GM18868 (cell line): Measurements from ENCODE around the gene KIAA0232.

Source experiments
- ATAC-seq: cut with Tn5 transposase; IDR thresholded peaks from one replicate; pipeline ENCODE4 v1.9.1; 2021; ENCODE audit warnings: mild to moderate bottlenecking, moderate library complexity; ENCODE audit not compliant: unreplicated experiment

The KIAA0232 gene

DNA sequence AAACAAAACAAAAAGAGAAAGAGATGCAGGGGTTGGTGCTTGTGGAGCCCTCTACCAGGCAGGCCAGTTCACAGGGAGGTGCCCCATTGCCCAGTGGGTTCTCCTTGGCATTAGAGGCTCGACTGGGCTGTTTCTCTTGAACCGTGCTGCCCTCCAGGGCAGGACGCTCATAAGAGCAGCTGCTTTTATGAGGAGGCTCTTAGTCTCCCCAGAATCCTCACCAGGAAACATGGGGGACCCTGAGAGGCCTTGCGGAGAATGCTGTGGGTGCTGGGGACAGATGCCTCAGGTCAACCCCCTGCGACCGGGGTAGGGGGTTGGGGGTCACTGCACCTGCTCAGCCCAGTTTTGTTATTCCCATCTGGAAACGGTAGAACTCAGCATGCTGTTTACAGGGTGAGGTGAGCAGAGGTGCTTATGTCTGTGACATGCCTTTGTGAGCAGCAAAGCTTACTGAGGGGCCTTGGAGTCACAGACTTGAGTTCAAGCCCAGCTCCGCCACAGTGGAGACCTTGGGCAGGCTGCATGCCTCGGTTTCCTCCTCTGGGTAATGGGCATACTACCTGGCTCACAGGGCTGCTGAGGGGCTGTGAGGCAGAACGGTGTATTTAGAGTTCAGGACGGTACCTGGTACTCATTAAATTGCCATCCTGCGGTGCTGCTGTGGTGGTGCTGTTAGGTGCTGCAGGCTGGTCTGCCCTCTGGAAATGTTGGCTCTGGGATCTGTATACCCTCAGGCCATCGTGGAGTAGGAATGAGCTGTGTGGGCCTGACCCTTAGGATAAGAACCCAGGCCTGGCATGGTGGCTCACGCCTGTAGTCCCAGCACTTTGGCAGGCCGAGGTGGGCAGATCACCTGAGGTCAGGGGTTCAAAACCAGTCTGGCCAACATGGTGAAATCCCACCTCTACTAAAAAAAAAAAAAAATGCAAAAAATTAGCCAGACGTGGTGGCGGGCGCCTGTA lies 132.8 kb downstream of the KIAA0232 start:
- no peak for ATAC-seq

DNA sequence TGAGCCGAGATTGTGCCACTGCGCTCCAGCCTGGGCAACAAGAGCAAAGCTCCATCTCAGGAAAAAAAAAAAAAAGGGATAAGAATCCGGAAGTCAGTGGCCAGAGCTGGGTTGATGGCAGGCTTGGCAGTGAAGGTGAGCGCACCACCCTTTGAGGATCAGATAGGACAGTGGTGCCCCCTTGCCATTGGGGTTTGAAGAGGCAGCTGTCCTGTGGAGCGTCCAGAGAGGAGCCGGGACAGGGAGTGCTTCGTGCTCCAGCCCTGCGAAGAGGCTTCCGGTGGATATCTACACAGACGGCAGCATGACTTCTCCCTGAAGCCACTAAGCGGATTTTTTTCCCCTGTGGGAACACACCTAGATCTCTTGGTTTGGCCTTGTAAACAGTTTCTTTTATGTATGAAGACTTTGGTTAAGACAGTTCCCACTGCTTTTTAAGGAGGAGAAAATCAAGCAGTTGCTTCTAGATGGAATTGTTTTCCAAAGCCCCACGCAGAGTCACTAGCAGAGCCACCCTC lies 133.6 kb downstream of the KIAA0232 start:
- no peak for ATAC-seq

DNA sequence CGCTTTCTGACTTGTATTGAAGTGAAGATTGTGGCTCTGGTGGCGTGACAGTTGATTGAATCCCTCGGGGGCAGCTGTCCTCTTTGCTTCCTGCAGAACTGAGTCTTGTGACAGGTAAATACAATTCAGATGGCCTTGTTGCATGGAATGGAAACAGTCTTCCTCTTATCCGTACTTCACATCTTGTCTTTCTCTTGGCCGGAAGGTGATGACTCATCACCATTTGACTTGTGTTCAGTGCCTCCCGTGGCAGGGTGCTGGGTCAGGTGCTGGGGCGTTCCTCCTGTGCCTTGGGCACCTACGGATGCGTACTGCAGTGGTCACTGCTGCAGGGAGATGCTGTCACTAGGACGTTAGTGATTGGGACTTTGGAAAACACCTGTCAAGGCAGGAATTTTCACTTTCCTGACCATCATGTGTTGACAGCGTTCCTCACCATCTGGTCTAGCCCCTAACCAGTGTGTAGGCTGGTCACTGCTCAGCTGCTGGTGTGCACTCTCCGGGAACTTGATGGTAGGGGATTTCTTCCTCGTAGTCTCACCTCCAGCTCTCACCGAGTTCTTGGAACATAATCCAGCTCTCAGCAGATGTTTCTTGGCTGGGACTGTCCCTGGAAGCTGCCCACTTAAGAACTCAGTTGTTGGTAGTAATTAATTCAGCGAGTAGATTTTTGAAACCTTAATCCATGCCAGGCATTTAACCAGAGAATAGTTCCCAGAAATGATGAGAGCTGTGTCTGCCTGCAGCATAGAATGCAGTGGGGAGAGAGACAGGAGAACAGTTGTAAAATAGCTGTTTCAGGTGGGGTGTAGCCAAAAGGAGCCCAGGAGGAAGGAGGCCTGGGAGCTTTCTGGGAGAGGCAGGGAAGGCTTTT lies 134.3 kb downstream of the KIAA0232 start:
- ATAC-seq = no peak

- ATAC-seq = peak; percentile 90
These were observed 135.1 kb downstream of the KIAA0232 start for GRCh38 chr4:6917461-6918271.

GRCh38 chr4:6918338-6918737 lies 135.8 kb downstream of the KIAA0232 start:
- no peak for ATAC-seq

- no peak for ATAC-seq
These were observed 137.6 kb downstream of the KIAA0232 start for GRCh38 chr4:6920171-6920570.

GRCh38 chr4:6923507-6923906 lies 141.0 kb downstream of the KIAA0232 start:
- ATAC-seq = no peak

DNA sequence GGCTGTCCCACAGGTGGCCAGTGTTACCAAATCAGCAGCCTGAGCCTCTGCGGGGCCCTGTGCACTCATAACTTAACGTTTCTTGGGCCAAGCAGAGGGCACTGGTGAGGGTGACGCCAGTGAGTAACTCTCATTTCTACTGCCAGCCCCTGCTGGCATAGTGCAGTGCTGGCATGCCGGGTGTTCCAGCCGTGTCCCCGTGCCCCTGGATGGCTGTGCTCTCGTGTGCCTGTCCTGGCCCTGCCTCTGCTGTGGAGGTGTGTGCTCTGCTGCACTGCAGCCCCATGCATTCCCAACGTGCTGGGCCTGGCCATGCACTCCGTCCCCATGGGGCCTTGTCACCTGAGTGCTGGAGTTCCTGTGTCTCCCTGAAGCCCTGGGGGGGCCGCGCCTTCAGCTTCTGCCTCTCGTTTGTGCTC lies 141.8 kb downstream of the KIAA0232 start:
- ATAC-seq = no peak

- ATAC-seq = no peak
These were observed 142.9 kb downstream of the KIAA0232 start for GRCh38 chr4:6925357-6925836.

DNA sequence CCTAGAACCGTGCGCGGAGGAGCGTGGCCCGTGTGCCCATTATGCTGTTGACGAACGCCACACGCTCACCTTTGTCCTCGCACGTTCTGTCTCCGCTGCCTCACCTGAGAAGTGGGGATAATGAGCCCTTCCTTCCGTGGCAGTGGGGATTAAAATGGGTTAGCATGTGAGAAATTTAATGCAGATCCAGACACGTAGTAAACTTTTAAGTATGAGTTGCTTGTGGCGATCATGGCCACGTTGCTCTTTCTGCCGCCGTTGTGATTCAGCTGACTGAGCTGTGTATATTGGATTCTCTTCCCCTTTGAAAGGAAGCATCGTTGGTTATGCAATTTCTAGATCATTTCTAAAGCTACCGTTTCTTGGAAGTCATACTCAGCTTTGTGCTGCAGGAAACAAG lies 143.6 kb downstream of the KIAA0232 start:
- ATAC-seq = no peak

GRCh38 chr4:6926681-6927478 lies 144.4 kb downstream of the KIAA0232 start:
- ATAC-seq = no peak

GRCh38 chr4:6928081-6928480 lies 145.6 kb downstream of the KIAA0232 start:
- no peak for ATAC-seq

GRCh38 chr4:6929339-6929811 lies 146.8 kb downstream of the KIAA0232 start:
- no peak for ATAC-seq

GRCh38 chr4:6929812-6930464 lies 147.4 kb downstream of the KIAA0232 start:
- no peak for ATAC-seq

DNA sequence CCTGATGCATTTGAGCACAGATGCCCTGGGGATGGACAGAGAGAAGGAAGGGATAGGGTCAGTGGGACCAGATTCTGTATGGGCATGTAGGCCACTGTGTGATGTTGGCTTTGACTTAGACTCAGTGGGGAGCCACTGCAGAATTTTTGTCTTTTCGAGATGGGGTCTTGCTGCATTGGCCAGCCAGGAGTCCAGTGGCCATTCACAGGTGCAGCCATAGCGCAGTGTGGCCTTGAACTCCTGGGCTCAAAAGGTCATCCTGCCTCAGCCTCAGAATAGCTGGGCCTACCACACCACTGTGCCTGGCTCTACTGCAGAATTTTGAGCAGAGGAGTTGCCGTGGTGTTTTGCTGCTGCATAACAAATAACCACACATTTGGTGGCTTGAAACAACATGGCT lies 149.9 kb downstream of the KIAA0232 start:
- ATAC-seq = no peak

DNA sequence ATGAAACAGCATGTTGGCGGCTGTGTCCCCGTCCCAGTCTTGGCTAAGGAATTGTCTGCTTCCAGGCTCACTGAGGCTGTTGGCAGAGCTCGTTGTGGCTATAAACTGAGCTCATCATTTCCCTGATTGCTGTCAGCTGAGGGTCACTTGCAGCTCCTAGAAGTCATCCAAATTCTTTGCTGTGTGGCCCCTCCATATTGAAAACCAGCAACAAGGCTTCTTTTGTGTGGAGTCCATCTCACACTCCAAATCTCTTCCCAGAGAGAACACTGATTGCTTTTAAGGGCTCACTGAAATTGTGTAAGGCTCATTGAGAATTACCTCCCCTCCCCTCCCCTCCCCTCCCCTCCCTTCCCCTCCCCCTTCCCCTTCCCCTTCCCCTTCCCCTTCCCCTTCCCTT lies 150.4 kb downstream of the KIAA0232 start:
- no peak for ATAC-seq
